ENCODE data around the gene C17orf107. TPM values are rescaled to one million over a fixed set of nuclear protein-coding genes. Genes with fewer than 3 reads are reported as not detected.

C17orf107 gene
- total and polyA plus RNA-seq, 9 of the 15 experiments (the other 6 are each of a cell fraction or from before 2014, with no cell fraction given): 0.05 to 0.29 (median 0.07) TPM; not detected in 4

DNA sequence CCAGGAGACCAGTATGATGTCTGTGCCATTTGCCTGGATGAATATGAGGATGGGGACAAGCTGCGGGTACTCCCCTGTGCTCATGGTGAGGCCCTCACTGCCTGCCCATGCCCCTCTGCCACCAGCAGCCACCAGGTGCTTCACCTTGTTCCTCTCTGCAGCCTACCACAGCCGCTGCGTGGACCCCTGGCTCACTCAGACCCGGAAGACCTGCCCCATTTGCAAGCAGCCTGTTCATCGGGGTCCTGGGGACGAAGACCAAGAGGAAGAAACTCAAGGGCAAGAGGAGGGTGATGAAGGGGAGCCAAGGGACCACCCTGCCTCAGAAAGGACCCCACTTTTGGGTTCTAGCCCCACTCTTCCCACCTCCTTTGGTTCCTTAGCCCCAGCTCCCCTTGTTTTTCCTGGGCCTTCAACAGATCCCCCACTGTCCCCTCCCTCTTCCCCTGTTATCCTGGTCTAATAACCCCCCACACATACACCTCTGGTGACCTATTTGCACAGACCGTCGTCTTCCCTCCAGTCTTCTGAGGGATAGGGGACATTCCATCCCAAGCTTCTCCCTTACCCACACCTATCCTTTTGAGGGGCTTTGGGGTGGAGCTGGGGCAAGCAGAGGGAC, 45.3 kb downstream of the C17orf107 start (continued):
- no peak for TF ChIP-seq FOXK2 (conservative IDR thresholded peaks at IDR 0.05 in 1 of 2, IDR thresholded peaks at IDR 0.05 in 1 of 2; ENCODE audit: low read depth in 2 of 2)

DNA sequence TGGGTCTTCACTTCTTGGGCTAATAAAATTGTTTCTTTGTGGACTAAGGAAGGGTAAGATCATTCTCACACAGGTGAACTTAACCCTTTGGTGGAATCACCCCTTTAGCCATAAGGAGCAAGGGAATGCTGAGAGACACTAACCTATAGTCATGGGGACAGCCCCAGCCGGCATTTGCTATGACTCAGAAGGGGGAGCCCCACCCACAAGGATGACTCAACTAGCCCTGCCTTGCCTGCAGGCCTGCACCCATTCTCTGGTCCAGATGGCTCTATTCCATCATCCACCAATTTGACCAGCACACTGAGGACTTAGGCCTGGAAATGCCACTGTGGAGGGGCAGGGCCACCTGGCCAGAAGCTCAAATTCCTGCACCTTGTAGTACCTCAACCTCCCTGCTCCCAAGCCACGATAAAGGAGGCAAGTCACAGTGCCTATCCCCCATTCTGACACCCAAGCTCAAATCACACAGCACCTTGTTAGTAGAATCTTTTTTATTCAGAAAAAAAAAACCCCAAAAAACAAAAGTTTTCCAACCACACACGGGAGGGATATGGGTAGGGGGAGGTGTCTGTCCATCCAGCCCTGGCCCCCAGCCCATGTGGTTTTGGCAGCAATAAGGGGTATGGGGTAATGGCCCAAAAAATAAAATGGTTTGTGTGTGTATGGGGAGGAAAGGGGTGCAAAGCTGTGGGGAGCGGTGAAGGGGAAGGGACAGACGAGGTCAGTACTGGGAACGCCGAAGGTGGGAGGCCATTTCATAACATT, 46.0 kb downstream of the C17orf107 start:
- FAIRE-seq: peak; percentile 97
- Histone ChIP-seq H3K9me3 (replicated peaks; ENCODE audit: control insufficient read depth, insufficient read depth, low read depth, low read length) (no peaks in the 10 kb centered on the region), H3K9ac (ENCODE audit: insufficient read depth in 1 of 2, low read depth in 2 of 2, low read length in 2 of 2) (peak overlapping the region; percentile 30 to 50; a peak in 2 of 4 replicates), H3K9me1 (ENCODE audit: control insufficient read depth, insufficient read depth, low read length) (no peaks in the 10 kb centered on the region), H2AFZ (ENCODE audit: low read depth, low read length) (no peak overlapping the region), H3K79me2 (ENCODE audit: control insufficient read depth, insufficient read depth, low read length) (peaks cover 83% of the 10 kb centered on the region), H3K27me3 (ENCODE audit: control insufficient read depth in 2 of 2, insufficient read depth in 2 of 2, low read length in 2 of 2) (no peaks in the 10 kb centered on the region), H3K27ac (ENCODE audit: extremely low read depth, low read depth, low read length) (peak overlapping the region; percentile 79), H4K20me1 (replicated peaks; ENCODE audit: control insufficient read depth, insufficient read depth, low read length) (peaks cover 22% of the 10 kb centered on the region), H3K36me3 (ENCODE audit: control insufficient read depth, insufficient read depth, low read length) (peaks cover 65% of the 10 kb centered on the region), H3K4me3 (peak overlapping the region; percentile 97; the same call in 1 of the 2 replicates), H3K4me2 (ENCODE audit: insufficient read depth, low read length) (peak overlapping the region; percentile 93), H3K4me1 (replicated peaks in 1 of 2; ENCODE audit: control insufficient read depth in 2 of 2, insufficient read depth in 2 of 2, low read length in 2 of 2) (peaks cover 20 to 34% of the 10 kb centered on the region in 2 experiments; a peak in 4 of 5 replicates)
- intact Hi-C loops (cut with micrococcal nuclease) (loop anchor here (1.0 kb wide), 1 partner anchor 22 kb away; the partner anchor contains the start of gene SPAG7), in situ Hi-C loops (cut with MboI) (no loop called here)
- 18% methylated on average over 7 of the region's 7 CpGs for WGBS (ENCODE audit: insufficient coverage, low coverage, missing lambda C conversion rate)
- ChIA-PET POLR2A (interaction anchor here (0.6 to 3.2 kb wide), 4 partner anchors 18 to 813 kb away, joined by 3 to 21 read pairs (median 3); partner anchors contain the start of gene SPAG7), CTCF (ENCODE audit: low intra/inter-chr PET ratio) (no interaction called here)
- BruUV-seq (replicated peaks): no TSS peak
- ATAC-seq: peak; percentile 75
- DNase-seq (ENCODE audit: extremely low read depth in 1 of 4, low spot score in 3 of 4): peak; percentile 39 to 87 (median 57)
- no peak for TF ChIP-seq SMARCC2 (IDR thresholded peaks at IDR 0.05; ENCODE audit: low read depth)
- 0 out of 2 replicates have a peak, but pooled peaks have one; percentile 5 for TF ChIP-seq GABPA (tag; conservative IDR thresholded peaks at IDR 0.05; ENCODE audit: low read depth)
- TF ChIP-seq, protein P1, sequence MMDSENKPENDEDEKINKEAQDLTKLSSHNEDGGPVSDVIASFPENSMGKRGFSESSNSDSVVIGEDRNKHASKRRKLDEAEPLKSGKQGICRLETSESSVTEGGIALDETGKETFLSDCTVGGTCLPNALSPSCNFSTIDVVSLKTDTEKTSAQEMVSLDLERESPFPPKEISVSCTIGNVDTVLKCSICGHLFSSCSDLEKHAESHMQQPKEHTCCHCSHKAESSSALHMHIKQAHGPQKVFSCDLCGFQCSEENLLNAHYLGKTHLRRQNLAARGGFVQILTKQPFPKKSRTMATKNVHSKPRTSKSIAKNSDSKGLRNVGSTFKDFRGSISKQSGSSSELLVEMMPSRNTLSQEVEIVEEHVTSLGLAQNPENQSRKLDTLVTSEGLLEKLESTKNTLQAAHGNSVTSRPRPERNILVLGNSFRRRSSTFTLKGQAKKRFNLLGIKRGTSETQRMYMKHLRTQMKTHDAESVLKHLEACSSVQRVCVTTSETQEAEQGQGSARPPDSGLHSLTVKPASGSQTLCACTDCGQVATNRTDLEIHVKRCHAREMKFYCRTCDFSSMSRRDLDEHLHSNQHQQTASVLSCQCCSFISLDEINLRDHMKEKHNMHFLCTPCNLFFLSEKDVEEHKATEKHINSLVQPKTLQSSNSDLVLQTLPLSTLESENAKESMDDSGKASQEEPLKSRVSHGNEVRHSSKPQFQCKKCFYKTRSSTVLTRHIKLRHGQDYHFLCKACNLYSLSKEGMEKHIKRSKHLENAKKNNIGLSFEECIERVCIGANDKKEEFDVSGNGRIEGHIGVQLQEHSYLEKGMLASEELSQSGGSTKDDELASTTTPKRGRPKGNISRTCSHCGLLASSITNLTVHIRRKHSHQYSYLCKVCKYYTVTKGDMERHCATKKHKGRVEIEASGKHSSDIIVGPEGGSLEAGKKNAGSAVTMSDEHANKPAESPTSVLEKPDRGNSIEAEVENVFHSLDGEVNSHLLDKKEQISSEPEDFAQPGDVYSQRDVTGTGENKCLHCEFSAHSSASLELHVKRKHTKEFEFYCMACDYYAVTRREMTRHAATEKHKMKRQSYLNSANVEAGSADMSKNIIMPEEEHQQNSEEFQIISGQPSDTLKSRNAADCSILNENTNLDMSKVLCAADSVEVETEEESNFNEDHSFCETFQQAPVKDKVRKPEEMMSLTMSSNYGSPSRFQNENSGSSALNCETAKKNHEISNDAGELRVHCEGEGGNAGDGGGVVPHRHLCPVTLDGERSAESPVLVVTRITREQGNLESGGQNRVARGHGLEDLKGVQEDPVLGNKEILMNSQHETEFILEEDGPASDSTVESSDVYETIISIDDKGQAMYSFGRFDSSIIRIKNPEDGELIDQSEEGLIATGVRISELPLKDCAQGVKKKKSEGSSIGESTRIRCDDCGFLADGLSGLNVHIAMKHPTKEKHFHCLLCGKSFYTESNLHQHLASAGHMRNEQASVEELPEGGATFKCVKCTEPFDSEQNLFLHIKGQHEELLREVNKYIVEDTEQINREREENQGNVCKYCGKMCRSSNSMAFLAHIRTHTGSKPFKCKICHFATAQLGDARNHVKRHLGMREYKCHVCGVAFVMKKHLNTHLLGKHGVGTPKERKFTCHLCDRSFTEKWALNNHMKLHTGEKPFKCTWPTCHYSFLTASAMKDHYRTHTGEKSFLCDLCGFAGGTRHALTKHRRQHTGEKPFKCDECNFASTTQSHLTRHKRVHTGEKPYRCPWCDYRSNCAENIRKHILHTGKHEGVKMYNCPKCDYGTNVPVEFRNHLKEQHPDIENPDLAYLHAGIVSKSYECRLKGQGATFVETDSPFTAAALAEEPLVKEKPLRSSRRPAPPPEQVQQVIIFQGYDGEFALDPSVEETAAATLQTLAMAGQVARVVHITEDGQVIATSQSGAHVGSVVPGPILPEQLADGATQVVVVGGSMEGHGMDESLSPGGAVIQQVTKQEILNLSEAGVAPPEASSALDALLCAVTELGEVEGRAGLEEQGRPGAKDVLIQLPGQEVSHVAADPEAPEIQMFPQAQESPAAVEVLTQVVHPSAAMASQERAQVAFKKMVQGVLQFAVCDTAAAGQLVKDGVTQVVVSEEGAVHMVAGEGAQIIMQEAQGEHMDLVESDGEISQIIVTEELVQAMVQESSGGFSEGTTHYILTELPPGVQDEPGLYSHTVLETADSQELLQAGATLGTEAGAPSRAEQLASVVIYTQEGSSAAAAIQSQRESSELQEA (IDR thresholded peaks at IDR 0.05; ENCODE audit: low read depth): no peak
- TF ChIP-seq, protein P2, sequence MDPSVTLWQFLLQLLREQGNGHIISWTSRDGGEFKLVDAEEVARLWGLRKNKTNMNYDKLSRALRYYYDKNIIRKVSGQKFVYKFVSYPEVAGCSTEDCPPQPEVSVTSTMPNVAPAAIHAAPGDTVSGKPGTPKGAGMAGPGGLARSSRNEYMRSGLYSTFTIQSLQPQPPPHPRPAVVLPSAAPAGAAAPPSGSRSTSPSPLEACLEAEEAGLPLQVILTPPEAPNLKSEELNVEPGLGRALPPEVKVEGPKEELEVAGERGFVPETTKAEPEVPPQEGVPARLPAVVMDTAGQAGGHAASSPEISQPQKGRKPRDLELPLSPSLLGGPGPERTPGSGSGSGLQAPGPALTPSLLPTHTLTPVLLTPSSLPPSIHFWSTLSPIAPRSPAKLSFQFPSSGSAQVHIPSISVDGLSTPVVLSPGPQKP (CRISPR knock-in tag; IDR thresholded peaks at IDR 0.05): no peak
- TF ChIP-seq POLR2G (IDR thresholded peaks at IDR 0.05; ENCODE audit: low read depth, low read length): no peak
- TF ChIP-seq EP300 (IDR thresholded peaks at IDR 0.05; ENCODE audit: low read length): peak; percentile 32; the same call in 1 of the 2 replicates
- no peak for TF ChIP-seq CBX8 (IDR thresholded peaks at IDR 0.05; ENCODE audit: borderline replicate concordance, extremely low read depth, low read depth, low read length, poor library complexity, severe bottlenecking)
